Mammary epithelial cell (primary cell): Measurements from ENCODE around the gene PROKR1.

Source experiments
- CTCF ChIP-seq, 2 donors: IDR thresholded peaks in 1 of 2; conservative IDR thresholded peaks in 1 of 2; 2 replicates each; pipeline ENCODE4 v1.5.1; 2011 to 2012; ENCODE audit warnings: inconsistent platforms in 2 of 2, low read length in 2 of 2, mild to moderate bottlenecking in 2 of 2, control low read depth in 1 of 2, low read depth in 1 of 2; ENCODE audit not compliant: insufficient read depth in 1 of 2; ENCODE audit errors: extremely low read depth in 1 of 2
- EZH2 ChIP-seq: IDR thresholded peaks from 2 replicates; pipeline ENCODE4 v1.6.1; 2012; ENCODE audit warnings: low read length, inconsistent platforms, borderline replicate concordance

GRCh38 chr2:68689553-68690537 is 46.5 kb downstream of the PROKR1 start:
- TF ChIP-seq CTCF (conservative IDR thresholded peaks at IDR 0.05 in 1 of 2, IDR thresholded peaks at IDR 0.05 in 1 of 2; ENCODE audit: extremely low read depth in 1 of 2, insufficient read depth in 1 of 2, low read depth in 1 of 2, low read length in 2 of 2), result no peak
- TF ChIP-seq EZH2, result no peak
